MM.1S (cell line): Measurements from ENCODE around the gene TRPT1.

ENCODE experiments used
- EZH2 ChIP-seq: fragments of 300-600 bp; sonication (generic); optimal IDR thresholded peaks from 2 replicates; pipeline ENCODE3; 2017; ENCODE audit warnings: low read depth, mild to moderate bottlenecking, antibody characterized with exemption, low read length, mixed read lengths
- TF ChIP-seq, protein P1 (sequence below): fragments of 300-600 bp; sonication (generic); IDR thresholded peaks from 2 replicates; pipeline ENCODE4 v1.5.1; 2016; ENCODE audit warnings: antibody characterized with exemption, low read length, mixed read lengths

DNA sequence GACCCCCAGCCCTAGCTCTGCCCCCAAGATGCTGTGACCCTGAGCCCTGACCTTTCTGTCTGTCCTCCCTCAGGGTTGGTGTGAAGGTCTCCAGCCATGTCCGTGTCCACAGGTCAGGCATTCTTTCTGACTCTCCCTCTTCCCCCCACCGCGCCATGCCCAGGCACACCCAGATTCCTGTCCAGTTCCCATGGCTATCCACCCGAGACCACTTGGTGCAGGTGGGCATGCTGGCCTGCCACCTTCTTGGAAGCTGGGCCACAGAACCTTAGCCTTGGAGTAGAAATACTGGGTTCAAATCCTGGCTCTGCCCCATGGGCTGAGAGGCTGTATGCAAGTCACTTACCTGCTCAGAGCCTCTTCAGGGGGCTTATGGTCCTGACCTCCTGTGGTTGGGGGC is 23.1 kb upstream of the TRPT1 start:
- TF ChIP-seq, protein P1, sequence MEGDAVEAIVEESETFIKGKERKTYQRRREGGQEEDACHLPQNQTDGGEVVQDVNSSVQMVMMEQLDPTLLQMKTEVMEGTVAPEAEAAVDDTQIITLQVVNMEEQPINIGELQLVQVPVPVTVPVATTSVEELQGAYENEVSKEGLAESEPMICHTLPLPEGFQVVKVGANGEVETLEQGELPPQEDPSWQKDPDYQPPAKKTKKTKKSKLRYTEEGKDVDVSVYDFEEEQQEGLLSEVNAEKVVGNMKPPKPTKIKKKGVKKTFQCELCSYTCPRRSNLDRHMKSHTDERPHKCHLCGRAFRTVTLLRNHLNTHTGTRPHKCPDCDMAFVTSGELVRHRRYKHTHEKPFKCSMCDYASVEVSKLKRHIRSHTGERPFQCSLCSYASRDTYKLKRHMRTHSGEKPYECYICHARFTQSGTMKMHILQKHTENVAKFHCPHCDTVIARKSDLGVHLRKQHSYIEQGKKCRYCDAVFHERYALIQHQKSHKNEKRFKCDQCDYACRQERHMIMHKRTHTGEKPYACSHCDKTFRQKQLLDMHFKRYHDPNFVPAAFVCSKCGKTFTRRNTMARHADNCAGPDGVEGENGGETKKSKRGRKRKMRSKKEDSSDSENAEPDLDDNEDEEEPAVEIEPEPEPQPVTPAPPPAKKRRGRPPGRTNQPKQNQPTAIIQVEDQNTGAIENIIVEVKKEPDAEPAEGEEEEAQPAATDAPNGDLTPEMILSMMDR = no peak
- TF ChIP-seq EZH2 = no peak
